A375 (cell line): Measurements from ENCODE around the gene FOXC2. TPM values are rescaled to one million over a fixed set of nuclear protein-coding genes. Genes with fewer than 3 reads are reported as not detected.

ENCODE experiments used
- total RNA-seq: library from RNA; depleted of rRNA; stranded (reverse); fragments of >200 nt; shearing (Covaris generic); gene quantifications from 2 replicates; pipeline ENCODE4 v1.2.3, GENCODE V29; 2014; rRNA removed

FOXC2 gene
- total RNA-seq, result 6.9 and 9.2 TPM in 2 replicates

GRCh38 chr16:86566601-86566965 lies at the start of gene FOXC2:
Gene FOXC2 (plus strand): TSS chr16:86566829. CDS start chr16:86567336, 507 bp downstream.

GRCh38 chr16:86554917-86555703 lies 11.5 kb upstream of the FOXC2 start, which contains the start of gene MTHFSD:
Gene MTHFSD (minus strand): TSS chr16:86555235. CDS start chr16:86555184, 51 bp downstream.

GRCh38 chr16:86578061-86578599 lies 11.5 kb downstream of the FOXC2 start, which contains the start of gene FOXL1:
Gene FOXL1 (plus strand): TSS chr16:86578549. CDS start chr16:86578724, 175 bp downstream.

Other genes with a start within 250 kb of the FOXC2 start
- 1.1 TPM in 2 replicates for gene FOXF1, start 56.3 kb upstream of the FOXC2 start, total RNA-seq
- gene MTHFSD, start 11.6 kb upstream of the FOXC2 start, total RNA-seq, result 14.6 and 23.3 TPM in 2 replicates
- gene FOXL1, start 11.7 kb downstream of the FOXC2 start, total RNA-seq, result 3.6 and 3.9 TPM in 2 replicates